Measurements from ENCODE around the gene COL16A1. TPM values are rescaled to one million over a fixed set of nuclear protein-coding genes. Genes with fewer than 3 reads are reported as not detected.

COL16A1 gene
- polyA plus RNA-seq, 6 donors from 2014 or later: 0.64 to 1.2 TPM; not detected in 4

- ATAC-seq (ENCODE audit: low read depth in 2 of 2): no peak
- no peak for DNase-seq
- Mint-ChIP-seq H3K36me3 (no peaks in the 10 kb centered on the region), H3K4me1 (peaks cover 17 to 44% (median 20%) of the 10 kb centered on the region in 3 donors), H3K27me3 (no peaks in the 10 kb centered on the region), H3K9me3 (no peaks in the 10 kb centered on the region), H3K4me3 (no peak overlapping the region), H3K27ac (no peak overlapping the region)
Measured at GRCh38 chr1:31639543-31639942, 64.3 kb downstream of the COL16A1 start.

- H3K9me3 Mint-ChIP-seq: no peaks in the 10 kb centered on the region
- H3K4me1 Mint-ChIP-seq: peaks cover 14 to 30% (median 17%) of the 10 kb centered on the region in 3 donors
- no peaks in the 10 kb centered on the region for H3K36me3 Mint-ChIP-seq
- no peak overlapping the region for H3K4me3 Mint-ChIP-seq
- H3K27me3 Mint-ChIP-seq: no peaks in the 10 kb centered on the region
- DNase-seq: no peak
- peak in 1 of 2 donors; percentile 46 for ATAC-seq (ENCODE audit: low read depth in 2 of 2)
- peak overlapping the region in 1 of 6 donors; percentile 58 for H3K27ac Mint-ChIP-seq
Measured at GRCh38 chr1:31637915-31638673, 65.7 kb downstream of the COL16A1 start.

GRCh38 chr1:31633117-31633516, 70.7 kb downstream of the COL16A1 start:
- Mint-ChIP-seq H3K27ac (peak overlapping the region in 2 of 6 donors; percentile 14 to 38), H3K4me1 (peaks cover 13 to 25% (median 17%) of the 10 kb centered on the region in 3 donors), H3K4me3 (no peak overlapping the region), H3K27me3 (no peaks in the 10 kb centered on the region), H3K9me3 (no peaks in the 10 kb centered on the region), H3K36me3 (peaks cover 0 to 19% of the 10 kb centered on the region in 2 donors)
- ATAC-seq (ENCODE audit: low read depth in 2 of 2): peak in 1 of 2 donors; percentile 43
- no peak for DNase-seq

GRCh38 chr1:31632649-31633048, 71.2 kb downstream of the COL16A1 start:
- H3K27me3 Mint-ChIP-seq: no peaks in the 10 kb centered on the region
- H3K27ac Mint-ChIP-seq: peak overlapping the region in 2 of 6 donors; percentile 14 to 50
- peaks cover 0 to 19% of the 10 kb centered on the region in 2 donors for H3K36me3 Mint-ChIP-seq
- H3K4me1 Mint-ChIP-seq: peaks cover 8 to 21% (median 17%) of the 10 kb centered on the region in 3 donors
- no peaks in the 10 kb centered on the region for H3K9me3 Mint-ChIP-seq
- no peak overlapping the region for H3K4me3 Mint-ChIP-seq
- DNase-seq (no peak), ATAC-seq (ENCODE audit: low read depth in 2 of 2) (no peak)

GRCh38 chr1:31628931-31629556, 74.8 kb downstream of the COL16A1 start:
- Mint-ChIP-seq H3K36me3 (peaks cover 0 to 19% of the 10 kb centered on the region in 2 donors), H3K27me3 (no peaks in the 10 kb centered on the region), H3K4me1 (peaks cover 0 to 3% (median 0%) of the 10 kb centered on the region in 3 donors), H3K27ac (no peak overlapping the region), H3K9me3 (no peaks in the 10 kb centered on the region), H3K4me3 (no peak overlapping the region)
- no peak for ATAC-seq (ENCODE audit: low read depth in 2 of 2)
- DNase-seq: no peak

- peaks cover 0 to 4% (median 3%) of the 10 kb centered on the region in 3 donors for H3K4me1 Mint-ChIP-seq
- H3K27ac Mint-ChIP-seq: peak overlapping the region in 1 of 6 donors; percentile 19
- no peaks in the 10 kb centered on the region for H3K9me3 Mint-ChIP-seq
- no peak for ATAC-seq (ENCODE audit: low read depth in 2 of 2)
- H3K36me3 Mint-ChIP-seq: peaks cover 0 to 19% of the 10 kb centered on the region in 2 donors
- DNase-seq: no peak
- no peaks in the 10 kb centered on the region for H3K27me3 Mint-ChIP-seq
- H3K4me3 Mint-ChIP-seq: no peak overlapping the region
Measured at GRCh38 chr1:31627930-31628559, 75.8 kb downstream of the COL16A1 start.

GRCh38 chr1:31627301-31627929, 76.4 kb downstream of the COL16A1 start:
- H3K27ac Mint-ChIP-seq: peak overlapping the region in 2 of 6 donors; percentile 28 to 83
- DNase-seq: no peak
- no peaks in the 10 kb centered on the region for H3K27me3 Mint-ChIP-seq
- peaks cover 0 to 19% of the 10 kb centered on the region in 2 donors for H3K36me3 Mint-ChIP-seq
- ATAC-seq (ENCODE audit: low read depth in 2 of 2): no peak
- no peaks in the 10 kb centered on the region for H3K9me3 Mint-ChIP-seq
- peaks cover 0 to 4% (median 3%) of the 10 kb centered on the region in 3 donors for H3K4me1 Mint-ChIP-seq
- no peak overlapping the region for H3K4me3 Mint-ChIP-seq

- H3K36me3 Mint-ChIP-seq: peaks cover 0 to 19% of the 10 kb centered on the region in 2 donors
- no peak overlapping the region for H3K27ac Mint-ChIP-seq
- no peaks in the 10 kb centered on the region for H3K9me3 Mint-ChIP-seq
- ATAC-seq (ENCODE audit: low read depth in 2 of 2) (no peak), DNase-seq (no peak)
- H3K4me3 Mint-ChIP-seq: no peak overlapping the region
- H3K4me1 Mint-ChIP-seq: peaks cover 0 to 4% (median 3%) of the 10 kb centered on the region in 3 donors
- H3K27me3 Mint-ChIP-seq: no peaks in the 10 kb centered on the region
Measured at GRCh38 chr1:31626223-31627207, 77.3 kb downstream of the COL16A1 start.

GRCh38 chr1:31625561-31626222, 78.1 kb downstream of the COL16A1 start:
- Mint-ChIP-seq H3K27ac (peak overlapping the region in 1 of 6 donors; percentile 42), H3K9me3 (no peaks in the 10 kb centered on the region), H3K4me3 (no peak overlapping the region), H3K4me1 (peaks cover 0 to 4% (median 3%) of the 10 kb centered on the region in 3 donors), H3K36me3 (peaks cover 0 to 16% of the 10 kb centered on the region in 2 donors), H3K27me3 (no peaks in the 10 kb centered on the region)
- DNase-seq (no peak), ATAC-seq (ENCODE audit: low read depth in 2 of 2) (no peak)

GRCh38 chr1:31624731-31625514, 78.9 kb downstream of the COL16A1 start:
- Mint-ChIP-seq H3K4me1 (peaks cover 0 to 4% (median 3%) of the 10 kb centered on the region in 3 donors), H3K36me3 (peaks cover 0 to 9% of the 10 kb centered on the region in 2 donors), H3K27ac (no peak overlapping the region), H3K4me3 (no peak overlapping the region), H3K9me3 (no peaks in the 10 kb centered on the region), H3K27me3 (peaks cover 0 to 1% (median under 1%) of the 10 kb centered on the region in 3 donors)
- no peak for DNase-seq
- no peak for ATAC-seq (ENCODE audit: low read depth in 2 of 2)

GRCh38 chr1:31624309-31624708, 79.5 kb downstream of the COL16A1 start:
- H3K27ac Mint-ChIP-seq: peak overlapping the region in 3 of 6 donors; percentile 26 to 69 (median 27)
- no peak for DNase-seq

More at GRCh38 chr1:31624309-31624708, 79.5 kb downstream of the COL16A1 start:
- no peak for ATAC-seq (ENCODE audit: low read depth in 2 of 2)
- H3K27me3 Mint-ChIP-seq: peaks cover 6 to 7% (median 6%) of the 10 kb centered on the region in 3 donors
- no peak overlapping the region for H3K4me3 Mint-ChIP-seq
- peaks cover 0 to 4% of the 10 kb centered on the region in 2 donors for H3K36me3 Mint-ChIP-seq
- no peaks in the 10 kb centered on the region for H3K9me3 Mint-ChIP-seq
- peaks cover 6 to 10% (median 7%) of the 10 kb centered on the region in 3 donors for H3K4me1 Mint-ChIP-seq

All from naive B cell (primary cell).